Frontal cortex (tissue), 4 donors: ENCODE results near the gene REPS2. TPM values are rescaled to one million over a fixed set of nuclear protein-coding genes. Genes with fewer than 3 reads are reported as not detected.

Source experiments
- DNase-seq, 2 donors: peaks; one replicate each; pipeline ENCODE4 v3.0.0; 2012; ENCODE audit warnings: low spot score in 2 of 2
- FAIRE-seq: peaks from 2 replicates; lab custom pipeline; 2012; peaks lifted over from hg19 to GRCh38; lab: Jason Lieb, UNC
- total RNA-seq: library from RNA; depleted of rRNA; stranded (reverse); fragments of >200 nt; gene quantifications from one replicate; pipeline ENCODE4 v1.2.3, GENCODE V29; 2014
- donor health status: control.
- donor health status: control.
- donor health status: control.

Gene REPS2
- 31.4 TPM for total RNA-seq

DNA sequence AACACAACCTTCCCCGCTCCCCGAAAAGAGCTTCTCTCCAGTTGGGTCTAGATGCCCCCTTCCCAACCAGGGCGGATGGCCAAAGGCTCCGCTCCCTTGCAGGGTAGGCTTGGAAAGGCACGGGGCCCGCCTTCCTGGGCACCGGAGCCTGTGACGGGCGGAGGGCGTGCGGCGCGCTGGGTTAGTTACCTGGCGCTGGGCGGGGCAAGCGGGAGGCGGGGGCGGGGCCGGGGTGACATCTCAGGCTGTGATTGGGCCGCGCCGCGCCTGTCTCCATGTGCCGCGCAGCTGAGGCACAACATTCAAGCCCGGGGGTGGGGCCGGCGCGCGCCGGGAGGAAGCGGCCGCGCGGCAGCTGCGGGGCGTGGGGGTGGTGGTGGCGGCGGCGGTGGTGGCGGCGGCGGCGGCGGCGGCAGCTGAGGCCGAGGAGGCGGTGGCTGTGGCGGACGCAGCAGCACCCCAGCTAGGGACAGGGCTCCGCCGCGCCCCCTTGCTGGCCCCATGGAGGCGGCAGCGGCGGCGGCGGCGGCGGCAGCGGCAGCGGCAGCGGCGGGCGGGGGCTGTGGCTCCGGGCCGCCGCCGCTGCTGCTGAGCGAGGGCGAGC, at the start of gene REPS2:
REPS2 (plus strand) TSS at position 298 of the 604 bp plus-strand sequence; CDS start at position 502, 204 bp downstream.
- FAIRE-seq (no peak), DNase-seq (peak; percentile 81 to 84)

GRCh38 chrX:16897445-16897844, 49.0 kb upstream of the REPS2 start:
- FAIRE-seq (no peak), DNase-seq (no peak)

GRCh38 chrX:16903274-16904022, 43.0 kb upstream of the REPS2 start:
- no peak for DNase-seq
- FAIRE-seq: no peak

DNA sequence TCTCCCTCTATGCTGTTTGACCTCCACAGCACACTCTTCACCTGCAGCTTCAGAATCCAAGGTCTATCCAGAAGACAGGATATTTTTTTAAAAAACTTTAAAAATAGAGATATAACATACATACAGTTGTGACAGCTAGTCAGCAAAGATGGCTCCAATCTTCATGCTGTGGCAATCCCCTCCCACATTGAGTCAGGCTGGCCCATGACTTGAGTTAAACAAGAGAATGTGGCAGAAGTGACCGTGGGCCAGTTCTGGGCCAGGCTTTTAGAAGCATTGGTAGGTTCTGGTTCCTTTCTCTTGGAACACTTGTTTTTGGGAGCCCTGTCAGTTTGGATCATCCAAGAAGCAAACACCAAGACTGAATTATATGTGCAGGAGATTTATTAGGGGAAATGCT, 36.1 kb upstream of the REPS2 start:
- no peak for DNase-seq
- FAIRE-seq: no peak

DNA sequence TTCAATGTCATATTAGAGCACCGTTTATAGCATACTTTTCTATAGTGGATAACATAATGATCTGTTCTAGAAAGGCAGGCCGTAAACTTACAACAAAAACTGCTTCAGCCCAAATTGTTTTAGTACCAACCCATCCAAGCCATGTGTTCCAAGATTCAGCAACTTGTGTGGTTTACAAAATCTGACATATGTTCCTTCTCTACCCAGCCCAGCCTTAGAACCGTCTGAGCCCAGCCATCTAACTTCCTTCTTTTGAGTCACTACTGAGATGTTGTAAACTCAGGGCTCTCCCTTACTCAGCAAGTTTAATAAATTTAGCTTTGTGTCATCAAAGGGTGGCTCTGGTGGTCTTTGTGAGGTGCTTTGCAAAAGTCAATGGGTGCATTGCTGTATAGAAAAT, 32.4 kb upstream of the REPS2 start:
- DNase-seq (no peak), FAIRE-seq (no peak)

DNA sequence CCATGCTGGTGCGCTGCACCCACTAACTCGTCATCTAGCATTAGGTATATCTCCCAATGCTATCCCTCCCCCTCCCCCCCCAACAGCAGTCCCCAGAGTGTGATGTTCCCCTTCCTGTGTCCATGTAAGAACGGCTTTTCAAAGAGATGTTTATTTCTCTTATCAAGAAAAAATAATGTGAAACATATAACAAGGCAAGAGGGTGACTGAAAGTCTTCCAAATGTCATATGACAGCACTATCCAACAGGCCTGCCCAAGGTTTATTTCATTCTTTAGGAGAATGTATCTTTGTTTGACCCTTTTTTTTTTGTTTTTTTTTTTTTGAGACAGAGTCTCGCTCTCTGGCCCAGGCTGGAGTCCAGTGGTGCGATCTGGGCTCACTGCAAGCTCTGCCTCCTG, 29.9 kb upstream of the REPS2 start:
- DNase-seq (no peak), FAIRE-seq (no peak)

DNA sequence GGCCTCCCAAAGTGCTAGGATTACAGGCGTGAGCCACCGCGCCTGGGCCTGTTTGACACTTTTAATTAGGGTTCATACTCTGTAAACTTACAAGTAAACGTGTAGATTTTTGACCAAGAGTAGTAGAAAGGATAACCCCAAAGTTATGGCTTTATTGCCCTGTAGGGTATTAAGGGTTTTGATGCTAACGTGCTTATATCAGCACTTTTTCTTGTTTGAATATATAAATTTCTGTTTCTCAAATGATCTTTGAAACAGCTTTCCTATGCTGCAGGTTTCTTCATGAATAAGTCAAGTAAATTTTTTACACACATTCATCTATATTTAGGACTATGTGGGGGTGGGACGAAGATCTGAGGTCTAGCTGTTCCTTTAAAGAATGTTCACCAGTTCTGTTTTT, 29.3 kb upstream of the REPS2 start:
- DNase-seq: no peak
- FAIRE-seq: no peak

- FAIRE-seq (no peak), DNase-seq (no peak)
Observed at GRCh38 chrX:16918979-16919378, 27.5 kb upstream of the REPS2 start.

DNA sequence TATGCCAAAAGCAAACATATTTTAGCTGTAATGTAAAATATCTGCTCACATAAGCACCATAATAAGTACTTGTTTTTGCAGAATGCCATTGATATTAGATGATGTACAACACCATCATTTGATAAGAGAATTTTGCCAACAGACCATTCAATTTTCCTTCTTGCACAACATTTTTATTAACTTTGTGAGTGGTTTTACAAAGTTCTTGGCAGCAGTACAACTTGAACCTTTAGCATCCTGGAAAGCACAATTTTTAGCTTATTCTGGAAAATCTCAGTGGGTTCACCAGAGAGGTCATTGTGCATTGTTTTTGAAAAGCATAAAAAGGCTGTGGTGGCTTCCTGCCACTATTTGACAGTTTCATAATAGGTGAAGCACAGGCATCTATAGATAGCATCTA, 26.4 kb upstream of the REPS2 start:
- no peak for DNase-seq

GRCh38 chrX:16923157-16923556, 23.3 kb upstream of the REPS2 start:
- FAIRE-seq (no peak), DNase-seq (no peak)

More for the DNA sequence above, 26.4 kb upstream of the REPS2 start:
- FAIRE-seq: no peak

- DNase-seq: no peak
- FAIRE-seq: no peak
Observed at GRCh38 chrX:16924631-16925480, 21.6 kb upstream of the REPS2 start.

- FAIRE-seq (no peak), DNase-seq (no peak)
Observed at GRCh38 chrX:16930392-16930791, 16.1 kb upstream of the REPS2 start.

DNA sequence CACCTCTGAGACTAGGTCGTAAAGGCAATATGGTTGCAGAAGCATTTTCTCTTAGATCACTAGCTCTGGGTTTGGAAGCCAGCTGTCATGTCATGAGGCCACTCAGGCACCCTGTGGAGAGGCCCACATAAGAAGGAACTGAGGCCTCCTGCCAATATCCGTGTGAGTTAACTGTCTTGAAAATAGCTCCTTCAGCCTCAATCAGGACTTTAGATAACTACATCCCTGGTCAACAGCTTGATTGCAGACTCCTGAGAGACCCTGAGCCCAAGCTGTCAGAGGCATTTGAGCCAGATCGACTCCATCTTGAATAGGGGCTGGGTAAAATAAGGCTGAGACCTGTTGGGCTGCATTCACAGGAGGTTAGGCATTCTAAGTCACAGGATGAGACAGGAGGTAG, 15.1 kb upstream of the REPS2 start:
- DNase-seq (no peak), FAIRE-seq (no peak)

- DNase-seq (no peak), FAIRE-seq (no peak)
Observed at GRCh38 chrX:16931855-16932575, 14.4 kb upstream of the REPS2 start.

DNA sequence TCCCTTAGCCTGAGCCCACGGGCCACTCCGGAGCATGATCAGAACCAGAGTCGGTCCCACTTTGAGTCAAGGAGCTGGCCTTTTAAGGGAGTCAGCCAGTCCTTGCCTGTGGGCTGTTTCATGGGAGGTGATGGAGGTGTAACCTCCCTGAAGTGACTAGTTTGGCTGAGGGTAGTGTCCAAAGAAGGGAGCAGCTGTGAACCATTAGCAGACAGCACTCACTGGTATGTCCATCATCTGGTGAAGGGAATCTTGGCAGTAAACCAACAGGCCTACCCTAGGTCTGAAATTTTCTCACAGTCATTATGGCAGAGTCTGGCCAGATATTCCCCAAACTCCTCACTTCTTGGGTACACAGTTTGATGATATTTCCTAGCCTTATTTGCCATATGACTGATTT, 12.3 kb upstream of the REPS2 start:
- no peak for FAIRE-seq

GRCh38 chrX:16946971-16947562, 609 bp downstream of the REPS2 start:
- no peak for DNase-seq
- no peak for FAIRE-seq

More for the DNA sequence above, 12.3 kb upstream of the REPS2 start:
- DNase-seq: no peak

DNA sequence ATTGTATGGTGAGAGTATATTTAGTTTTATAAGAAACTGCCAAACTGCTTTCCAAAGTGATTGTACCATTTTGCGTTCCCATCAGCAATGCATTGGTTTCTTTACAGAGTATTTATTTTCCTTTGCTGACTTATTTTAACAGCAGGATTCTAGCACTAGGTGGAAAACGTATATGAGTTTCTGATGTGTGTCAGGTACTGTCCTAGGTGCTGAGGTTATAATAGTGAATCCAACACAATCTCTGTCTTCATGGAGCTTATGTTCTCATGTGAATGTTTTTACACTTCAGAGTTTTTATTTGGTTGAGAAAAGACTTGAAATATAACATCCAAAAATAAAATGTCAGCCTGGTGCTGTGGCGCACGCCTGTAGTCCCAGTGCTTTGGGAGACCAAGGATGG, 4.0 kb downstream of the REPS2 start:
- FAIRE-seq (no peak), DNase-seq (no peak)

DNA sequence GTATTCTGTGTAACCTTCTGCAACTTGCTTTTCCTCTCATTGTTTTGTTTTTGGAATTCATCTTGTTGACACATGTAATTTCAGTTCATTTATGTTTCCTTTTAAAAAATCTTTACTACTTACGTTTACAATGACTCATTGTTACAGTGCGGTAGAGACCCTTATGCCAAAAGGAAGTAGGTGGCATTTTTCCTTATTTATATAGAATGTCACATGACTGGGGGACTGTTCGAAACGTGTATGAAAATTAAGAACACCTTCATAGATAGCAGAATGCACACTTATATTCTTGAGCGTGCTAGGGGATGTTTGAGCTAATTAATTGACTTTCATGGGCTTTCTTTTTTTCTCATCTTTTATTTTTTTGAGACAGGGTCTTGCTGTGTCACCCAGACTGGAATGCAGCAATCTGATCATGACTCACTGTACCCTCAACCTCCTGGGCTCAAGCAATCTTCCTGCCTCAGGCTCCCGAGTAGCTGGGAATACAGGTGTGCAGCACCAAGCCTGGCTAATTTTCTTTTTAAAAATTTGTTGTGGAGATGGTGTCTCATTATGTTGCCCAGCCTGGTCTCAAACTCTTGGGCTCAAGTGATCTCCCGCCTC, 7.3 kb downstream of the REPS2 start:
- FAIRE-seq (no peak), DNase-seq (no peak)

GRCh38 chrX:16957751-16958150, 11.3 kb downstream of the REPS2 start:
- FAIRE-seq (no peak), DNase-seq (no peak)
